ENCODE results near the gene KMO.

Gene KMO

GRCh38 chr1:241536969-241537368, 4.8 kb downstream of the KMO start:
- no peak for DNase-seq (ENCODE audit: low read depth, low spot score)

GRCh38 chr1:241542199-241542907, 10.2 kb downstream of the KMO start:
- DNase-seq (ENCODE audit: low read depth, low spot score), result no peak

DNA sequence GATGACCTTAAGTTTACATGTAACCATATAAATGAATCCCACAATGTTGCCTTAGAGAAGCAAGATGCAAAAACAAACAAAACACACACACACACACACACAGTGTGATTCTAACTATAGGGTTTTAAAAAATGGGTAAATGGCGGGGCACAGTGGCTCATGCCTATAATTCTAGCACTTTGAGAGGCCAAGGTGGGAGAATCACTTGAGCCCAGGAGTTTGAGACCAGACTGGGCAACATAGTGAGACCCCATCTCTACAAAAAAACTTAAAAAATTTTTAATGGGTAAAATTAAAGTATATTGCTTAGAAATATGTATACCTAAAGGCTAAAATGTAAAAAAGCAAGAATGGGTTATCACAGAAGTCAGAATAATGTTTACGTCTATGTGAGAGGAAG, 15.8 kb downstream of the KMO start:
- no peak for DNase-seq (ENCODE audit: low read depth, low spot score)

GRCh38 chr1:241550318-241550717, 18.1 kb downstream of the KMO start:
- no peak for DNase-seq (ENCODE audit: low read depth, low spot score)

- peak; percentile 2 for DNase-seq (ENCODE audit: low read depth, low spot score)
Measured at GRCh38 chr1:241551759-241552638, 19.8 kb downstream of the KMO start.

- no peak for DNase-seq (ENCODE audit: low read depth, low spot score)
Measured at GRCh38 chr1:241553886-241554592, 21.9 kb downstream of the KMO start.

DNA sequence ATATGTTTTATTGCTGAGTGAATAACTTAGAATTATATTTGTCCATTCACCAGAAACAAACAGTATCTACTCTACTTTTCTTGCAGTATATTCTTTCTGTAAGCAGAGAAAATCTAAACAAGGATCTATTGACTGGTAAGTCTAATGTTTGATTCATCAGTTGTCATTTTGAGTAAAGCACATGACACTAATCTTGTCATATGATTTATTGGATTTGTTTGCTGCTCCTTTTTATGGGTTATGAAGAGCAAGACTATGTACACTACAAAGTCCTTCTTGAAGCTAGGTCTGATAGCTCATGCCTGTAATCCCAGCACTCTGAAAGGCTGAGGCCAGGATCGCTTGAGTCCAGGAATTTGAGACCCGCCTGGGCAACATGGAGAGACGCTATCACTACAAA, 23.3 kb downstream of the KMO start:
- DNase-seq (ENCODE audit: low read depth, low spot score), result no peak

GRCh38 chr1:241557031-241557430, 24.9 kb downstream of the KMO start:
- no peak for DNase-seq (ENCODE audit: low read depth, low spot score)

- DNase-seq (ENCODE audit: low read depth, low spot score), result no peak
Measured at GRCh38 chr1:241557551-241558193, 25.5 kb downstream of the KMO start.

DNA sequence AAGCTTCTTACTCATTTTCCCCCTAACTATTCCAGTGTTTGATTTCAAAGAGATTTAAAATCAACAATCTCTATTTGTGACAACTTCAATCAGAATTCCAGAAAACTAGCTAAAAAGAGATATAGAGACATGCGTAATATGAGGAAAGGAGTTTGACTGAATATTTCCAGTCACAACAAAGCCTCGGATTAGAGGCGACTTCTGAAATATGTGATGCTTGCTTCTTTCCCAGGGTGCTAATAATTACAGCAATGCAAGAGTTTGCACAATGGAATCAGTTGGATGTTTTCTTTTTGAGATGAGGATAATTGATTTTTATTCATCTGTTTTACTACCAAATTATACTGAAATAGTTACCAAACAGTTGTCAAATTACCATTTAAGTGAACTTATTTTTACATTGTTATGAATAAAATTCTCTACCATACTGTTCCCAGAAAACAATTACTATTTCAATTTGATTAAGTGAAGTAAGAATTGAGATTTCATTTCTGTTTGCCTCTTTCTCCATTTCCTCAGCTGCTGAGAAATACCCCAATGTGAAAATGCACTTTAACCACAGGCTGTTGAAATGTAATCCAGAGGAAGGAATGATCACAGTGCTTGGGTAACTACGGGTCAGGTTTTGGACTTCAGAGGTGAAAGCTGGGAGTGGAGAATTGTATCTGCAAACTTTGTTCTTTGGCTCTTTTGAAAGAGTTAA, 28.1 kb downstream of the KMO start:
- no peak for DNase-seq (ENCODE audit: low read depth, low spot score)

GRCh38 chr1:241560849-241561187, 28.6 kb downstream of the KMO start:
- no peak for DNase-seq (ENCODE audit: low read depth, low spot score)

- DNase-seq (ENCODE audit: low read depth, low spot score), result no peak
Measured at GRCh38 chr1:241569848-241570247, 37.7 kb downstream of the KMO start.

GRCh38 chr1:241574154-241574553, 42.0 kb downstream of the KMO start:
- no peak for DNase-seq (ENCODE audit: low read depth, low spot score)

DNA sequence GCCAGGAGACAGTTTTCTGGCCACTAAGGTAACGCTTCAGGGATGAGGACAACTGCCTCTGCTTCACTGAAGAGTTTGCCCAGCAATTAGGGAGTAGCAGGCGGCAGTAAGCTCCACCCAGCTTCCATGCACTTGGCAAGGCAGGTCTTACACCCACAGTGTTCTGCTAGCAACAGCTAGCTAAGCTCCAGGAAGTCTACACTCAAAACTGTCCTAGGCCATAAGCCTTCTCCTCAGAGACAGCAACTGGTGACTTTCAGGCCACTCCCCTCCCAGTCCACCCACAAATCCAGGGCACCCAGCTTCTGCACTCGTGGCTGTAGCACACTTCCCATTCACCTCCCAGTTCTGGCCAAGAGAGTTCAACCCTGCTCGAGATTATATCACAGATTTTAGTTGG, 47.3 kb downstream of the KMO start:
- no peak for DNase-seq (ENCODE audit: low read depth, low spot score)

DNA sequence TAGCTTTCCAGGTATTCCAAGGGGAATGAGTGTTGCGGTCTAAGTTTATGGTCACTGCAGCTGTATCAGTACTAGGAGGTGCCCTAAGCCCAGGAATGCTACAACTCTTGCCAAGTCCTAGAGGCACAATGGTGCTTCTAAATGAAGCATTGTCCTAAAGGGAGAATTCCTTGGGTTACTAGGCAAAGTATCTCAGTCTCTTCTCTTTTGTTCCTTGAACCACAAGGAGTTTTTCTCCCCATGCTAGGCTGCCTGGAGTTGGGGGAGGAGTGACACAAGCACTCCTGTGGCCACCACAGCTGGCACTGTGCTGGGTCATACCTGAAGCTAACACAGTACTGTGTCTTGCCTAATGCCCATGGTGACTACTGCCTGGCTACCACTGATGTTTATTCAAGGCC, 50.7 kb downstream of the KMO start:
- DNase-seq (ENCODE audit: low read depth, low spot score), result no peak

- no peak for DNase-seq (ENCODE audit: low read depth, low spot score)
Measured at GRCh38 chr1:241586905-241587512, 54.8 kb downstream of the KMO start.

DNA sequence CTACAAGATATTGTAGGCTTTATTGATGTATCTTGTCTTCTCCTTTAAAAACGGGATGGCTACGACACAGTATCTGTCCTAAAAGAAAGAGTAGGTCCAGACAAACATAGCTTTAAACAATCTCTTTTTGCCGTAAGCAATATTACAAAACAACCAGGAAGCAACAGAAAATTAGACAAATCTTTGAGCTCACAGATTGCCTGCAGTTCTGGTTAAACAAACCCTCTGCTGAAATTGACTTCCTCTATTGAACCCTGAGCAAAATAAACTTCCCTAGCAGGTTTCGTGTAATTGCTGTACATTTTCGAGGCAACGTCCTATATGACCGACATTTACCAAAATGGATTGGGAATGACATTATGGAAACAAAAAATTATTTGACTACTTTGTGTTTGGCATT, 57.3 kb downstream of the KMO start:
- no peak for DNase-seq (ENCODE audit: low read depth, low spot score)

- no peak for DNase-seq (ENCODE audit: low read depth, low spot score)
Measured at GRCh38 chr1:241590719-241591118, 58.5 kb downstream of the KMO start.

DNA sequence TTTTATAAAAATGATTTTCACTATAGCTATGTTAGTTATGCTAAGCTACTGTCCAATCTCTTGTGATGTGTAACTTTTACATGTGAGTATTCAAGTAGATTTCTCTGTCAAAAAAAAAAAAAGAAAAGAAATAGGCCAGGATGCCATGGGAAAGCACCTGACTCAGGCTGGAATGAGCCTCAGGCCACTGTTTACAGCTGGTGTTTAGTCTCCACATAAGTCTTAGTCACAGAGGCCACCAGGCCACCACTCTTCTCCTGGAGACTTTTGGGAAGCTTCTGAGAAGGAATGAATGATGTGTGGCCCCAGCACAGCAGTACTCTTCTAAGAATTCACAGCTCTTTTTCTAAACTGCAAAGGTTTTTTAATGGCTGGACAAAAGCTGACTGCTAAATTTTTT, 59.1 kb downstream of the KMO start:
- DNase-seq (ENCODE audit: low read depth, low spot score), result no peak

- no peak for DNase-seq (ENCODE audit: low read depth, low spot score)
Measured at GRCh38 chr1:241591736-241592135, 59.6 kb downstream of the KMO start.

All from activated CD4-positive, CD25-positive, alpha-beta regulatory T cell treated with anti-CD3 and anti-CD28 coated beads, Interleukin-2, amount 50 U/mL, for 16 hours (primary cell).